GM19043 (cell line): Measurements from ENCODE around the gene FER.

ENCODE experiments used
- ATAC-seq: cut with Tn5 transposase; IDR thresholded peaks from one replicate; pipeline ENCODE4 v1.9.1; 2021; ENCODE audit warnings: low read depth; ENCODE audit not compliant: unreplicated experiment

Gene FER

DNA sequence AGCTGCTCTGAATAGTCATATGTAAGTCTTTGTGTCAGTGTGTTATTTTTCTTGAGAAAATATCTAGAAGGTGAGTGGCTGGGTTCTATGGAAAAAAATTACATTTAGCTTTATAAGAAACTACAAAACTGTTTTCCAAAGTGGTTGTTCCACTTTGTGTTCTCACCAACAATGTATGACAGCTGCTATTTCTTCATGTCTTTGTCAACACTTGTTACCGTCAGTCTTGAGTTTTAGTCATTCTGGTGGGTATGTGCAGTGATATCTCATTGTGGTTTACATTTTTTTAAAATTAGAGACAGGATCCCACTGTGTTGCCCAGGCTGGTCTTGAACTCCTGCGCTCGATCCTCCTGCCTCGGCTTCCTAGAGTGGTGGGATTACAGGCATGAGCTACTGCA lies 415.6 kb downstream of the FER start:
- no peak for ATAC-seq

DNA sequence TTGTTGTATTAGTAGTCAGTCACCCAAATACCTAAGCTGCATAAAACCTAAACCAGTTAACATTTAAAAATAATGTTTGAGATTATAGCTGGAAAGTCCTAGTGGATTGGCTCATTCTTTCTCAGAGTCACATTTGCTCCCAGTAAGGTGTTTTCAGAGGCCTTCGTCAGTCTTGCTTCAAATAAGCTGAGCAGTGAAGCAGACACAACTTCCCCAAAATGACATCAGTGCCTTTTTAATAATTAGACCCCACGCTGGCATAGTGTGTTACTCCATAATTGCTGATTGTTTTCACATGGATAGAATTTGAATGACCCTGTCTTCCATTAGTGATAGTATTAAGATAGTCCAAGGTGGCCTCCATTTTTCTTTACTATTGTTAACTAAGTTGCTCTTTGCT lies 416.3 kb downstream of the FER start:
- ATAC-seq: no peak

DNA sequence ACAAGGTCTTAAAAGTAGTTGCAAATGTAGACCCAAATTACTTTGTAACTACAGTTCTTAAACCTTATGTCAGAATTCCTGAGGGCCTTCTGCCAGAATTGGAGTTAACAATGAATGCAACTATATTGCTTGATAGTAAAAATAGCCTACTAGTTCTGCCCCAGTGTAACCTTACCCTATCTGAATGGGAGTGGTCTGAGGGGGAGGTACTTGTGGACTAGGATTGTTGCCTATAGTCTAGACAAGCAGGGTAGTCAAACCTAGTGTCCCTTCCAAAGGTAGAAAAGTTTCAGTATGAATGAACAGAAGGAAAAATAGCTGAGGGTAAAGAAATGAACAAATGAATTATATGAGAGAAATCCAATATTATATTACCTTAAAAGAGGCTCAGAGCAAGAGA lies 419.9 kb downstream of the FER start:
- no peak for ATAC-seq

DNA sequence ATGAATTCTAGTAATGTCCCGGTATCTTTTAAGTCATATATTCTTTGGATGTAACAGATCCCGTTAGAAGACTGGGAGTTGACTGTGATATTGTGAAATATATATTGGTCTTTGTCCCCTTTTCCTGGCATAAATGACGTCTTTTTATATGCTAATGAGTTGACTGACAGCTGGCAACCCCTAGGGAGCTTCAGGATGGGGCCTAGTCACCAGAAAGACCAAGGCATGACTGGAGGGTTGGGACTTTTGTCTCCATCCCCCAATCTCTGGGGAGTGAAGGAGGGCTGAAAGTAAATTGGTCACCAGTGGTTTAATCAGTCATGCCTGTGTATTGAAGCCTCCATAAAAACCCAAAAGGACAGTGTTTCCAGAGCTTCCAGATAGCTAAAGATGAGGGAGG lies 420.5 kb downstream of the FER start:
- ATAC-seq: no peak

DNA sequence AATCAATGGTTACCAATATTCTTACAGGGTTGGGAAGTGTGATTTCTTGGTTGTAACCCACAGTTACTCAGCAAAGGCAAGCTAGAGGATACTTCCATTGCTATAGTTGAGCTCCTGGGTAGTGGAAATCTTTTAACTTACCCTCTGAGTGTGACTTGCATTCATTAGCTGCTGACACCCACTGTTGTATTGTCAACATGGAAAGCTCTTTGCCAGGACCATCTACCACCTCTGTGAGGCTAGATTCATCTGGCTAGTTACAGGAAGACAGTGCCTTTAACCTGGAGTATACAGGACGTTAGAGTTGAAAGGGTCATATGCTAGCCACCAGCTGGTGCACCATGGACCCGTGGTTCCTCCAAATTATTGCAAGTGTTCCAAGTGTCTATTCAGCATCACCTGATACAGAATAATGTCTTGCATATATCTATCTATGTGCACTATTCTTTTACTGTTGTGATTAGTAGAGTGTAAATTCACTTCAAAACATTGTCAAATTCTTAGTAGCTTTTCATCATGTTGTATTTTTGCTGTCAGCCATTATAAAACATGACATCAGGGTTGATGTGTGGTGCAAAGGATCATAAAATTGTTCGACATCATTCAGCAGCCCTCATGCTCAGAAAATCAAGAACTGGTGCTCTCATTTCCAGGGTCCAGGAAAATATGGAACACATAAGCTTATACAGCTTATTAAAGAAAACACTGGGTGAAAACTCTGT lies 423.1 kb downstream of the FER start:
- no peak for ATAC-seq

DNA sequence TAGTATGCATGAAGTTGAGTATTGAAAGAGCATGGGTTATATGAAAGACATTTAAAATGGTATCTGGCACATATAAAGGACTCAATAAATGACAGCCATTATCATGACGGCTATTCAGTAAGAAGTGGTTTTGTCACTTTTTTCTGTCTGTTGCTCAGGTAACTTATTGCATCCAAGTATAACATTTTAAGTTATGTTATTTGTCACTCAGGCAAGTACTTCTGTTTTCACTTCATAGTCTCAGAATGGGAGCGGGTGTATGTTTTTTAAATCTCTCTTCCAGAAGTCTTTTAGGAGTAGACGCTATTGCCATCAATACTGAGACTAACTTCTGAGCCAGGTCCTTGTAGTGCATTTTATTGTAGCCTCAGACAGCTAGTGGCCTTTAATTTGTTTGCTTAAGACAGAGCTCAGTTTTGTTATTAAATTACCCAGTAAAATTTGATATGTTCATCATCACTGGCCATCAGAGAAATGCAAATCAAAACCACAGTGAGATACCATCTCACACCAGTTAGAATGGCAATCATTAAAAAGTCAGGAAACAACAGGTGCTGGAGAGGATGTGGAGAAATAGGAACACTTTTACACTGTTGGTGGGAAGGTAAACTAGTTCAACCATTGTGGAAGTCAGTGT lies 423.9 kb downstream of the FER start:
- ATAC-seq: peak; percentile 76

DNA sequence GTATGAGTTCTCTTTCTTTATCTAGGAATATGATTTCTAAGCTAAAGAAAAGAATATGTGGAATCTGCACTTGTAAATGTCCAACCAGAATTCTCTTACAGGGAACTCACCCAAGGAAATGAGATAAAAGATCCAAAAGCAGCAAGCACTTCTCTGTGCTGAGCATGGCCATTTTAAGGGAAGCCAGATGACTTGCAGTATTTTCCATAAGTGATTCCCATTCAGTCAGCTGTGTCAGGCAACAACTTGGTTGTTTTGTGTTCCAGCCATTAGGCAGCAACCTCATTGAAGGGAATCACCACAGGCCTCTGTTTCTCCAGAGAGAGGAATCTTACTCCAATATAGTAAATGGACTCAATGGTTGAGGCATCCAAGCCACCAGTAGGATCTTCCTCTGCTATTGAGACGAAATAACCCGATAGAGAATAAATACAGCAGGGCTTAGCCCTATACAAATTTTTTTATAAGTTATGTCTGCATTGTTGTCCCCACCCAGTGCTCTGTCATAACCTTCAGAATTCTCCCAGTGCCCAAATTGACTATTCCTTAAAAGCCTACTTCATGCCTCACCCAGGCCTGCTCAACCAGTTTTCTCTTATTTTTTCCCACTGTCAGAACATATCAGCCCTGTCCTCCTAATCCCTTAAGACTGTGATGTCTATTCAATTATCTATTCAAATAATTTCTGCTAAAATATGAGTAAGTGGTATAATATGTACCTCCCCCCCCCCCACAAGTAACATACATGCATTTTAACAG lies 425.5 kb downstream of the FER start:
- no peak for ATAC-seq

DNA sequence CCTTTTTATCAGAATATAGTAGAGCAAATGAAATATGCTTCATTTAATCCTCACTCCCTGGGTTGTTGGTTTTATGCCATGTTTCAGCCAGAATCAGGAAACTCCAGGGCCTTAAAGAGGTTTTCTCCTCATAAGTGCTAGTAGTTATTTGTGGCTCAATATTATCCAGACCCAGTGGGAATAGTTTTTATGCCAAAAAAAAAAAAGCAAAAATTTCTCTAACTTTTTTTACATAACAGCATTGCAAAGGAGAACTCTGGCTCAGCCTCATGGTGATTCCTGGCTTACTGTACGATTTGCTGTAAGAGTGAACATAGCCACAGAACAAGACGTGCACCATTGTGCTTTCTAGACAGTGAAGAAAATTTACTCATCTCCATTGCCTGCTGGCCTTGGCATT lies 429.5 kb downstream of the FER start:
- ATAC-seq: no peak

DNA sequence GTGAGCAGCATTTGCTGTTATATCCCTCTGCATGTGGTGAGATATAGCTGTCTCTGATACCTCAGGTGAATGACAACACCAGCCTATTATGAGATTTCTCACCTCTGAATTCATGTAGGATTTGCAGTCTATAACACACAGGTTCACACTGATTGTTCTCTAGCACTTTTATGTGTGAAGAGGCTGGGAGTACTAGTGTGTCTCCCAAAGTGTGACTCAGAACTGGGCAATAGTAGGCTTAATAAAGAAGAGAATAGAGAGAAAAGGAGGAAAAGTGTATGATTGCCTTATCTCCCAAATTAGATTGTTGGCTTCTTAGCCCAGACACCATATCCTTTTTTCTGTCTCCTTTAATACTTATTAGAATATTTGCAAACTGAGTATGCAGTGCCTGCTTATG lies 430.1 kb downstream of the FER start:
- no peak for ATAC-seq

DNA sequence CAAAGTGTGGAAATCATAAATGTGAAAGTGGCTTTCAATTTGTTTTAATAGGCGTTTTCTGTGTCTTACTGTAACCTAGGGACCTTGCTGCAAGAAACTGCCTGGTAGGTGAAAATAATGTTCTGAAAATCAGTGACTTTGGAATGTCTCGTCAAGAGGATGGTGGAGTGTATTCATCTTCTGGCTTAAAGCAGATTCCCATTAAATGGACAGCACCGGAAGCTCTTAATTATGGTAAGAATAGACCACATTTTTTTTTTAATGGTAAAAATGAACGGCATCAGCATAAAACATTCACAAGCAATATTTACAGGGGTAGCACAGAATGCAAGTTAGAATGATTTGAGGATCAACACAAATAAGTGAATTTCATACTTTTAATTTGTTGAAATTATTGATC lies 433.0 kb downstream of the FER start:
- no peak for ATAC-seq

DNA sequence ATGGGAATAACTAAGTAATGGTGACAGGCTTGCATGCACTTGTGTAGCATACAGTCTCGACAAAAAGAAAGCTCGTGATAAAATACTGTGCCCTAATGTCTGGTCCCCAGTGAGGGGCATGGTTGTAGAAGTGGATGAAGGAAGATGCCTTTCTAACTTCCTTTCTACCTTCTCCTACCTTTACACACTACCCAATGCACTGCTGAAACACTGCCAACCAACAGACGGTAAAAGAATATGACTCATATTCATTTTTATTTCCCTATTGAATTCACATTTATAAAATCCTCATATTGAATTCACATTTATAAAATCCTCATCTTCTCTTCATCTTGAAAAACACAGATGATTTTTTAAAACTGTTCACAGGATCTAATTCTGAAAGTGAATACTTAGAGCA lies 439.1 kb downstream of the FER start:
- no peak for ATAC-seq

DNA sequence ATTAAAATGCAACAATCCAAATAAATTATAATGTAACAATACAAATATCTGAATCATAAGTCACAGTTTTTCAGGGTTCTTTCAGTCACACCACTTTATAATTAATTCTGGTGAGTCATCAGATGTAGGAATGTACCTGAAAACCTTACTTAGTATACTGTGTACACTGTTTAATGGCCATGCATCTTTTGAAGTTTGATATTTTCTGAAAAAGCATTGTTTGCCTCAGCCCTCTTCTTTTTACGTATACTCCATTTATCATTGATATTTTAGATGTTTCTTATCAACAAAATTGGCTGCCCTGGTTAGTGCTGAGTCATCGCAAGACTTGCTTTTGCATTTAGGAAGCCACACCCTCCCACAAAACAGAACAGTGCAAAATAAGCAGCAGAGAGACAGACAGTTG lies 443.5 kb downstream of the FER start:
- peak; percentile 63 for ATAC-seq

DNA sequence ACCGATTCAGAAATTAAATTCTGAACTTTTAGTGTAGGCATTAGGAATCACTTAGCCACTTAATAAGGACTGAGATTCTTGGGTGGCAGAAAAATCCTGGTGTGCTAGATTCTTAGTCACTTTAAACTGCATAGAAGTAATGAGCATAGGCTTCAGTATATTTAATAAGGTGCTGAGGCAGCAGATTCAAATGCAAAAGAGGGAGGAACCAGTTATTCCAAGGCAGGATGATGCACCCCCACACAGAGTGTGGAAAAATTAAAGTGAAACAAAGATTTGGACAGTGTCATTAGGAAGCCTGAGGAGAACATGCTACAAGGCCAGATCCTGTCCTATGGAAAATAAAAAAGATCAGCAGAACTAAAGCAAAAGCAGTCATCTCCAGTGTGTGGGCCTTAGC lies 444.3 kb downstream of the FER start:
- ATAC-seq: no peak

DNA sequence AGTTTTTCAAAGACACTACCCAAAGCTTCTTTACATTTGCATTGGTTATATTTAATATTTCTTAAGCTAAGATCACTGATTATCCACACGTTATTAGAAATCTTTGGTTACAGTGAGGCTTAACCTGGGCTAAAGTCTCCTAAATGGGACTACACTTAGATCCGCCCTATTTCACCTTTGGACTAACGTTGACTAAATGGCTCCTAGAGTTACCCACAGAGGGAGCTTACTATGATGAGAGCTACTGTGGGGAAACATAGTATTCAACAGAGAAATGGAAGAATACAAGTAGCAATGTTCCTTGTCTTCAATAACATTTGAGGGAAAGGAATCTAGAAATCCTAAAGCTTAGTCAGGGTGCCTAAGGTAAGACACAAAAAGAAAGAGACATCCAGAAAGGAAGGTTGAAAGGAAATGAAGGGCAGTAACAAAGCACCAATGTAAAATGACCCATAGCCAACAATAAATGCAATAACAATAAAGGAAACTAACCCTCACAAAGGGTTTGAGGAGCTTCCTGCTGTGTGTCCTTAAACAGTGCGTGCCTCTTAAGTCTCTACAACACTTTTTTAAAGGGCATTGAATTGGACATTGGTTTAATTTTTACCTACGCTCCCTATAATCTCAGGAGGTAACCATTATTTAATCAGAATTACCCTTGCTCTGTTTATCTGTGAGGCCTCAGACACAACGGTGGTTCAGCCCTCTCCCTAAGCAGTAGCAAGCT lies 445.0 kb downstream of the FER start:
- no peak for ATAC-seq

DNA sequence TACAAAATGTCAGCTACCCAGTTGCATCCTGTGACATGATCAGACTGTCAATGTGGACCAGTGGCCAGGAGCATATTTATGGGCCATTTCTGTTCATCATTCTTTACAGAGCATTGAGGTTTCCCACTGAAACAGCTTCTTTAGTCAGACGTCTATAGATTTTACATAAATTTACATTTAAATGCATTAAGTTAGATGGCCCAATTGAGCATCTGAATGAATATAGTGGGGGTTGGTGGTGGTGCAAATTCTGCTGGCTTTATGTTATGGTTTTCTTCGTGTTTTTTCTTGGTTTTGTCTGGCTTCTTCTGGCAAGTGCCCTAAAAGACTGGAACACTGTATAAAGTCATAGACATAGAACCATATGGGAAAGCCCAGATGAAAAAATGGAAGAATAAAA lies 448.0 kb downstream of the FER start:
- ATAC-seq: no peak

DNA sequence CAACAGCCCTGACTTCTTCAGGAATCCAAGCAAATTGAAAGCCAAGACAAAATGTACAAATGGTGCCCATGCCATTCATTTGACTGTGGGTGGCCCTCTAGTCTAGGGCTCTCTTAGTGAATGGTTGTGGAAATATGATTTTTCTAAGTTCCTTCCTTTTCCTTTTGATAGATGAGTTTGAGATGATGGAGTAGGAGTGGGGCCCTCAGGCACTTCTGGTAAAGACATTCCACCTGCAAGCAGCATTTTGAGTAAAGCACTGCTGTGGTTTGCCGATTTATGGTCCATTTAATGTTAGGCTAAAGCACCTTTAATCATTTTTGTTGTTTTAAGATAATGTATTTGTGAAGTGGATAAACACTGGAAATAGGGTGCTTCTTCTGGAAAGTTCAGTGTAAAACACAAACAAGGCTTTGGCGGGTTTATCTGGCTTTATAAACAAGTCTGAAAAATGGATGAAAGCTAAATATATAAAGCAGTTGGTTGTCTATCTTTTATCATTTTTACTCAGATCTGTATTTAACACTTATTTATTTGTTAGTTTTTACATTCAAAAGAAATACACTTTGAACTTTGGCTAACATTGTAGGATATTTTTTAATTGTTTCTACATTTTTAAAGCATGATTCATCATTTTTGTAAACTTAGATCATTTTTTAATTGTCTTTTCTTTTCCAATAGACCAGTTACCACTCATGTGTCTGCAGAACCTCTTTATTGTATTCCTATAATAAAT lies 448.6 kb downstream of the FER start:
- no peak for ATAC-seq

DNA sequence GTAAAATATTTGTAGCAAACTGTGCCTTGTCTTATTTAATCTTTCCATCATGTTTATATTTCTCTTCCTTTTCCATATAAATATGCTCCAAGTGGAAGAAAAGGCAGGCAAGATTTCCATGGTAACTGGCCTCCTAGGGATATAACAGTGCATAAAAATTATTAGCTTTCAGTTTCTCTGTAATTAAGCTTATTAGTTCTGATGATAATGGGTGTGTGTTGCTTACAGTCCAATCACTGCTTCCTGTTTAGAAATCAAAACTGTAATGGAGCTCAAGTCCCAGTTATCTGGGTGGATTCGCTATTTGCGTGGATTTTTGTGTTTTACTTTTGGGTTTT lies 449.1 kb downstream of the FER start:
- no peak for ATAC-seq

DNA sequence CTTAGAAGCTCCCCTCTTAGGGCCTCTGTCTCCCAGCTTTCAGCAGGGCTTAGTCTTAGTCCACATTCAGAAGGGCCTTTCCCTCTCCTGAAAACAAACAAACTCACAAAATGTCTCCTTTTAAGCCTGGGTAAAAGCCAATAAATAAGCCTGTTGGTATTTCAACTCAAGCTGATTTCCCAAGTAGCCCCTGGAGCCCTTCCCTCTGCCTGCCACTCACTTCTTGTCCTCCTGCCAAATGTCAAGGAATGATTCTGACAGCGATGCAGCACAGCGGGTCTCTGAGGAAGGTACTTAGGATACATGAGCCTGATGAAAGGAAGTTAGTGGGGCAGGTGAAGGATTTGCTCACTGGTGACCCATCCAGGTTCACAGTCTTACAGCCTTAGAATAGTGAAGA lies 451.6 kb downstream of the FER start:
- ATAC-seq: no peak

DNA sequence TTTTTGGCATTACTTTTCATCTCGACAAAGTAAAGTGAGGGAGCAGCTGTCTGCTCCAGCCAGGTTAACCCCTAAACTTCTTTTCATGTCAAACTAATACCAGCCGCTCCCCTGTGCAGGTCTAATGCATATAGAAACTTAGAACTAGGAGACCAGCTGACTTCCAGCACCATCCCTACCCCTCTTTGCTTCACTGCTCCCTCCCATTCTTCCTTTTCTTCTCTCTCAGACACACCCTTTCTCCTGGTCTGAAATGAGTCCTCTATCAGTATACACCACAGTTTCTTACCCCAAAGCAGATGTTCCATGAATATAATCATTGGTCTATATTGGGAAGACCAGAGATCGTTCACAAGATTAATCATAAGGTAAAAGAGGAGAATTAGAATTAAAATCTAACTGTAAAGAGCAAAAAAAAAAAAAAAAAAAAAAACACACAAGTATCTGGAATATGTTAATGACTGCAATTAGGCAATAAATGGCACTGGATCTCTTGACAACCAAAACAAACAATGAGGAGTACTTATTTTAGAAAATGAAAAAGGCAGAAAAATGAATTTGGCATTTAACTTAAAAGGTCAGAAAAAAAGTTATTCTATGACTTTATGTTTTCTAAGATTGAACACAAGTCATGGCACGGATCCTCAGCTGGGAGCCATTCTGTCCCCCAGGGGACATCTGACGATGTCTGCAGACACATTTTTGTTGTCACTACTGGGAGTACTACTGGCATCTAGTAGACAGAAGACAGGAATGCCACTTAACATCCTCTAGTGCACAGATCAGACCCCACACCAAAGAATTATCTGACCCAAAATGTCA lies 452.3 kb downstream of the FER start:
- no peak for ATAC-seq

DNA sequence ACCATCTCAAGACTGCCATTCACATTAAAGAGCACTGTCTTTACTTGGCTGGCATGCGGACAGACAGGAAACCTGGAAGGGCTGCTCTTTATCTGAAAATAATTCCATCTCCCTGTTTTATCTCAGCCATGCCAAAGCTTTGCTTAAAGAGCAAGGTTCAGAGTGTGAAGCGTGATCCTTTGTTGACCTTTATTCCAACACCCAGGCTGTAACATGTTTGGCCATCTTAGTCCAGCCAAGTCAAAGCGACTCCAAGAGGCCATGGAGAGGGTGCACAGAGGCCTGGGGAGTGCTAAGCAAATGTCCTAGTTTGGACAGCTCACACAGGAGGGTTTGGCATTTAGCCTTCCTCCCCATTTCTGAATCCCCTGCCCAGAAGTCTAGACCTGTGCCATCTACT lies 467.3 kb downstream of the FER start:
- no peak for ATAC-seq
